Putamen (tissue), 1 donor: Measurements from ENCODE around the gene GRIK1.

ENCODE experiments used
- DNase-seq: peaks from one replicate; pipeline ENCODE4 v3.0.0-alpha.2; 2016; ENCODE audit warnings: low spot score

The GRIK1 gene

DNA sequence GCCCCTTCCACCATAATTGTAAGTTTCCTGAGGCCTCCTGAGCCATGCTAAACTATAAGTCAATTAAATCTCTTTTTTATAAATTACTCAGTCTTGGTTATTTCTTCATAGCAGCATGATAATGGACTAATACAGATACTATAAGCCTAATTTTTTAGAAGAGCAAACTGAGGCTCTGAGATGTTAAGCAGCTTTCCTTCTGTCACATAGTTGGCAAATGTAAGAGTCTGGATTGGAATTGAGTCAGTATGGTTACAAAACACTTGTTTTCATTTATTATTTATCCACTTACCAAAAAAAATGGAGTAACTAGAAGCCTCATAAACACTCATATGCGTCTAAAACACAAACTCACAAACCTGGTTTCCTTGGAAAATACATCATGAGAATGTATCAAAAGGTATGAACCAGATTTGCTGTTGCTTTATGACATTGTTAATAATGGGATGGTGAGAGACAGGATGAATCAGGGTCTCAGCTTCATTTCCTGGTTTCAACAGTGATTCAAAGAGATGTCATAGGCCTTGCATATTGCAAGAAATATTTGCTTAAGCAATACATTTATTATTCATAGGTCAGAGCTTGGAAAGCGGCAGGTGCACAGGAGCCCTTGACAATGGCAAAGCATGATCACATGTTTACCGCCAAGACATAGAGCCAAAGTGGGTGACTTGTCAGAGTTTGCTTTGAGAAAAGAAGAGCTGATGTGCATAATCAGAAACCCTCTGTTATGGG lies 221.5 kb downstream of the GRIK1 start:
- no peak for DNase-seq

DNA sequence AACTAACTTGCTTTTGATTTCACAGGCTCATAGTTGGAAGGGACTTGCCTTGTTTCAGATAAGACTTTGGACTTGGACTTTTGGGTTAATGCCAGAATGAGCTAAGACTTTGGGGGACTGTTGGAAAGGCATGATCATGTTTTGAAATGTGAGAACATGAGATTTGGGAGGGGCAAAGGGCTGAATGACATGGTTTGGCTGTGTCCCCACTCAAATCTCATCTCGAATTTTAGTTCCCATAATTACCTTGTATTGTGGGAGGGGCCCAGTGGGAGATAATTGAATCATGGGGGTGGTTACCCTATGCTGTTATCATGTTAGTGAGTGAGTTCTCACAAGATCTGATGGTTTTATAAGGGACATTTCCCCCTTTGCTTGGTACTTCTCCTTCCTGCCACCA lies 222.1 kb downstream of the GRIK1 start:
- DNase-seq: no peak

DNA sequence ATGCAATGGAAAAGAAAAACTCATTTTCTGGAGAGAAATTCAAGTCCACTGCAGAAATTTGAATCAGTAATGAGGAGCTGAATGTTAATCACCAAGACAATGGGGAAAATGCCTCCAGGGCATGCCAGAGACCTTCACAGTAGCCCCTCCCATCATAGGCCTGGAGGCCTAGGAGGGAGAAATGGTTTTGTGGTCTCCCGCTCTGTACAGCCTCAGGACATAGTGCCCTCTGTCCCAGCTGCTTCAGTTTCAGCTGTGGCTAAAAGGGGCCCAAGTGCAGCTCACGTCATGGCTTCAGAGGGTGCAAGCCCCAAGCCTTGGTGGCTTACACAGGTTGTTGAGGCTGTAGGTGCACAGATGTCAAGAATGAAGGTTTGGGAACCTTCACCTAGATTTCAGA lies 223.0 kb downstream of the GRIK1 start:
- DNase-seq: no peak

DNA sequence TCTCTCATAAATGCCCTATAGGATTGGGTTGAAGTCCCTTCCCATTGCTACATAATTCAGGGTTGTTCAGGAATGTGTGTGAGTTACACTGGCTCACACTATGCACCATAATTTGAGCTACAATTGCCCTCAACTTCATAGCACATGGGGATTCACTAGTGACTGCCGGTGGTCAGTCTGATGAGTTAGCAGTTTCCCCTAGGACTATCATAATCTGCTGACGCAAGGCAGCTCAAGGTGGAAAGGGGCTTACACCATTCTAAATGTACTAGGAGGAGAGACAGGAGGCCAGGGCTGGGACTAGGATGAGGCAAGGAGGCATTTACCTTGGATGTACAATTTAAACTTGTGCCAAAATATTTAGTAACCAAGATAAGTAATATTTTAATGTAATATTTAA lies 224.7 kb downstream of the GRIK1 start:
- DNase-seq: no peak

DNA sequence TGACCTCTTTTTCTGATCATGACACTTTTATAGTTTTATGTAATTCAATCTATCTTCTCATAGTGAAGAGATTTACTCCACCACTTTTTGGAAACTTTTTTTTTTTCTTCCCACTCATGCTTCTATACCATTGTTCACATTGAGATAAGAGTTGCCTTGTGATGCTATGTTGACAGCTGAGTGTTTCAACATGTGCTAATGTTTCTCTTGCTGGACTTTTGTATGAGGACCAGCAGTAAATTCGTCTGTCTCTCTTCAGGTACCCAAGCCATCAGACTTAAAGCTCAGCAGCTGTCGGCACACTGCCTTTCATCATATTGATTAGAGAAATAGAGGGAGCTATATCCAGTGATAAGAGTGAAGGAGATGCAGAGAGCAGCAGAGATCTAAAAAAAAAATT lies 227.0 kb downstream of the GRIK1 start:
- DNase-seq: no peak

DNA sequence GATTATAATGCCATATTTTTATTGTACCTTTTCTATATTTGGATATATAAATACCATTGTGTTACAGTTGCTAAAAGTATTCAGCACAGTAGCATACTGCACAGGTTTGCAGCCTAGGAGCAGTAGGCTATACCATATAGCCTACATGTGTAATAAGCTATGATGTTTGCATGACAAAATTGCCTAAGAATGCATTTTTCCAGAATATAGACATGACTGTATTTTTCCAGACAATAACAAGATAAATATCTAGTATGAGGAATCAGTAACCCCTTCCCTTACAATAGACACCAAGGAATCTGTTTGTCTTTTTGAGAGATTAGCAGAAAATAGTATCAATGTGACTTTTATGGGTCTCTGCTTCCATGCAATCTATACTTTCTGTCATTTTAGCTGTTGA lies 228.6 kb downstream of the GRIK1 start:
- no peak for DNase-seq

DNA sequence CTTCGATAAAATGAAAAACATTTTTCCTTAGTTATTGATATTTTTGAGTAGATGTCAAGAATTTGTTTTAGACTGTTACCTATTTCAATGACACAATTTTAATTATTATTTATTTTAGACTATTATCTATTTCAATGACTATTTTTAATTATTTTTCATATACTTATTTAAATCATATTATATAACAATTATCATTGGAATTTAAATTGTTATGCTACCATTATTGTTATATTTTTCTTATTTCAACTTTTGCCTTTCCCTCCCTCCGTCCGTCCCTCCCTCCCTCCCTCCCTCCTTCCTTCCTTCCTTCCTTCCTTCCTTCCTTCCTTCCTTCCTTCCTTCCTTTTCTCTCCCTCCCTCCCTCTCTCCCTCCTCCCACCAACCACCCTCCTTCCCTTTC lies 229.3 kb downstream of the GRIK1 start:
- DNase-seq: no peak

DNA sequence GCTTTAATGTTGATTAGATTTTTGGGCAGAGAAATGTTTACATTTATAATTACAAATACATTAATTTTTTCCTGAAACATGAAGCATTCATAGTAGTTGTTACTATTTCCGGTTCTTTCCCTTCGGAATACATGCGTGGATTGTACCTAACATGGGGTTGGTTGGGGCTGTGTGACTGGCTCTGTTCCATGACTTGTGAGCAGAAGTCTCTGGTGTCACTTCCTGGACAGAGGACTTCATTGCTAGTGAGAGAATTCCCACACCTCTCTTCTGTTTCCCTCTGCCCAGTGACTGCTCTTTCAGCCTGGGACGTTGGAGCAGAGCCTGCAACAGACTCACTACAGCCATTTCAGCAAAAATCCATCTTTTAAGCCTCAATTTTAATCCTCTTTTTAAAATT lies 231.4 kb downstream of the GRIK1 start:
- DNase-seq: no peak

DNA sequence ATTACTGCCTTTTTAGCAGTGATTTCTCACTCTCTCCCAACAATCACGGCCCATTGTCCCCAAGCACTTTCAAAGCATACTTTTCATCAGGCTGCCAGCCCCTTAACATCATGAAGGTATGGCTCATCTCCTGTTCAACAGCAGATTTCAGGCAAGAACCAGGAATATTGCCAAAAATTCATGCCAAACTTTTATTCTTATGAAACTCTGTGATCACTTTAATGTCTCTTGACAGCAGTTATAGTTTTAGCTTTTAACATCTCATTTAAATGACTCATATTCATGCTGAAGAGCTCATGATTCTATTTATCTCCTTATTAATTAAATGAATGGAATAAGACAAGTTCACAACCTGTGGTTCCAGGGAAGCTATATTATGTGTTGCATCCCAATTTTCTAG lies 235.1 kb downstream of the GRIK1 start:
- no peak for DNase-seq

DNA sequence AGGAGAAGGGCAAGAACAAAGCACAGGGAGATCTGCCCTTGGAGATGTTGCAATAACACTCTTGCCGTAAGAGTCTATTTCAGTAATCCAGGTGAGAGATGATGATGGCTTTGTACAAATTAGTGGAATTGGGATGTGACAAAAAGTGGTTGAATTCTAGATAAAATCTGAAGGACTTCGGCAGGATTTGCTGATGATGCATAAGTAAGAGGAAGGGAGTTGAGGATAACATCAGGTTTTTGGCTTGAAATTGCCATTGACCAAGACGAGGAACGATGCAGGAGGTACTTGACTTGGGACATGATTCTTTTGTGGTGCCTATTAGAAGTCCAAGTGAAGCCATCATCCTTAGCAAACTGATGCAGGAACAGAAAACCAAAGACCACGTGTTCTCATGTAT lies 238.1 kb downstream of the GRIK1 start:
- DNase-seq: no peak

DNA sequence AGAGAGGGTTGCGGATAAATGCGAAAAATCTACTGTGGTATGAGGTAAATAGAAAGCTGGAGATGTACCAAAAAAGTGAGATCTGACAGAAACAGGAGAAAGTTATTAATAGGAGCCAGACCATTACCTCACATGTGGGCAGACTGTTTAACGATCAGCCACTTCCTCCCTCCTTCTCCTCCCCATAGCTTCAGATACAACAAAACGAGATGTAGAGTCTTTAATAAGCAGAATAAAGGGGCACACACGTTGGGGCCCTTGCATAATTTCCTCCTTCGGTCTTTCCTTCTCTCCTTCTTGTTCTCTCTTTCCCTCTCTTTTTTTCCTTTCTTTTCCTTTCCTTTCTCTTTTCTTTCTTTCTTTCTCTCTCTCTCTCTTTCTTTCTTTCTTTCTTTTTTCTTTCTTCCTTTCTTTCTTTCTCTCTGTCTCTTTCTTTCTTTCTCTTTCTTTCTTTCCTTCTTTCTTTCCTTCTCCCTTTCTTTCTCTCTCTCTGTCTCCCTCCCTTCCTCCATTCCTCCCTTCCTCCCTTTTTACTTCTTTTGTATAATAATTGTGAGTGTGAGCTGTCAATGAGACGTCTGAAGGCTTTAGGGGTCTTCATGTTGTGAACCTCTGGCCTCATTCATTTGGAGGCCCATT lies 242.1 kb downstream of the GRIK1 start:
- DNase-seq: no peak

DNA sequence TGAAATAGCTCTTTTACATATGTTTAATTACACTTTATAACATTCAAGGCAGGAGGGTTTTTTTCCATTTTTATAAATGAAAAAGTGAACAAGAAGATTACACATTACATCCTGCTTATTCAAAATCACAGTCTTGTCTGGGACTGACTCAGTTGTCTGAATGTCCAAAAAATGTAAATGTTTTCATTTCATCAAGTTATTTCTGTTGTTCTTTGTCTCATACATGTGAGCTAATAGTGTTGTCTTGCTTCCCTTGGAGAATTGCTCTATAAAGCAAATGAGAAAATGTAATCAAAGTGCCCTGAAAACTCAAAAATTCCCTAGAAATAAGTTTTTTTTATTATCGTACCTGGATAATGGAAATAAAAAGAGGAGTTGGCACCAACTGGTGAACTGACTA lies 242.9 kb downstream of the GRIK1 start:
- no peak for DNase-seq

DNA sequence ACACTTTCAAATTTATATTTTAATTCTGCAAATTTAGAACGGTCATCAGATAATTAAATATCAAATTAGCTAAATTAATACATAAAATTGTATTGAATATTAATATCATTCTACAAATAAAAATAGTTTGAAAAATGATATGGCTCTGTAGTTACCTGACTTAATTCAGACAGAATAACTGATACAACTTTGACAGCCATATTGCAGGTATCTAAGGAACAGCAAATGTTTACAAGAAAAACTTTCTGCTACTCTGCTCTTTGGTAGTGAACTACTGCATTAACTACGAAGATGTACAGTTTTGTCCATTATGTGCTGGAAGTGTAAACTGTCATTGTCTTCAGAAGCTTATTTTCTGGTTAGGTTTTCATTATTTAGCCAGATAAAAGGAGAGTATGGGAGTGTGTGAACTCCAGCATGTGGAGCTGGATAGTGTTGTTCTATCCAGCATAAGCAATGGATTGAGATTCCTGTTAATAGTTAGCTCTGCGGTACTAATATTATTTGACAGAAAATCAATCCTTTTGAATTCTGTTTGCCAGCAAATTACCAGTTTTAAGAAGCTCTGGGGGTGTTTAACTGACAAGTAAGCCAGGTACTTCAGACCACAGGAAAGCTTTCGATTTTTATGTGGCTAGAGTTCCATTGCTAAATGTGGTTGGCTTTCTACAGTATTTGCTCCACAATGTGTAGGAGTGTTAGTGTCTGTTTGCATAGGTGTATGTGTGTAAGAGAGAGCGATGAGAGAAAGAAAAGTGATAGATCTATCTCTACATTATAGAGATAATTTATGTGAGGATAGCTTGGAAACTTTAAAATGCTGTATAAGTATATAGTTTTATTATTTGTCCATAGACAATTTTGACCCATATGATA lies 247.9 kb downstream of the GRIK1 start:
- no peak for DNase-seq

DNA sequence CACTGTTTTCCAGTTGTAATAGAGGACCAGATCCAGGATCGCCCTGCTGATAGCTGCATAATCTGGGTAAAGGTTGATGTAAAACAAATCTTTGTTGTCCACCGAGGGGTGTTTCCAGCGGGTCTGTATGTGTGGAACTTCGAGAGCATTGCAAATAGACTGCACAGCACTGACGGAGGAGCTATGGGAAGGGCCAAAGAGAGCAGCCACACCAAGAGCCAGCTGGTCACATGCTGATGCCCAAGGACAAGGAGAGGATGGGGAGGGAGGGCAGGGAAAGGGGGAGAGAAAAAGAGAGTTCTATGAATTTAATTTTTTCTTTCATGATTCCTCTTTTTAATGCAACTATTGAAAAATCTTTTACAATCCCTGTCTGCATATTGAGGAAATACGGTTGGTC lies 250.0 kb downstream of the GRIK1 start:
- no peak for DNase-seq

DNA sequence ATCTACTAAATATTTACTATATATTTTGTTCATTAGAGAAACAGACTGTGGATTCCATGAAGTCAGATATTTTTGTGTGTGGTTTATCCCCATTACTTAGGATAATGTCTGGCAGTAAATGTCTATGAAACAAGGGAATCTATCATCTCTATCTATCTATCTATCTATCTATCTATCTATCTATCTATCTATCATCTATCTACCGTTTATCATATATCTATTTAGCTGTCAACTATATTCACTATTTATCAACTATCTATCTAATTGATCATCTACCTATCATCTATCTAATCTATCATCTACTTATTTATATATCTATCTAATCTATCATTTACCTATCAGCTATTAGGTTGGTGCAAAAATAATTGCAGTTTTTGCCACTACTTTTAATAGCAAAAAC lies 255.7 kb downstream of the GRIK1 start:
- DNase-seq: no peak

DNA sequence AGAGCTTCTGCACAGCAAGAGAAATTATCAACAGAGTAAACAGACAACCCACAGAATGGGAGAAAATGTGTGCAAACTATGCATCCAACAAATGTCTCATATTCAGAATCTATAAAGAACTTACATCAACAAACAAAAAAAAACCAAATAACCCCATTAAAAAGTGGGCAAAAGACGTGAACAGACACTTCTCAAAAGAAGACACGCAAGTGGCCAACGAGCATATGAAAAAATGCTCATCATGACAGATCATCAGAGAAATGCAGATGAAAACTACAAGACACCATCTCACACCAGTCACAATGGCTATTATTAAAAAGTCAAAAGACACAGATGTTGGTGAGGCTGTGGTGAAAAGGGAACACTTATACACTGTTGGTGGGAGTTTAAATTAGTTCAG lies 257.0 kb downstream of the GRIK1 start:
- DNase-seq: no peak

DNA sequence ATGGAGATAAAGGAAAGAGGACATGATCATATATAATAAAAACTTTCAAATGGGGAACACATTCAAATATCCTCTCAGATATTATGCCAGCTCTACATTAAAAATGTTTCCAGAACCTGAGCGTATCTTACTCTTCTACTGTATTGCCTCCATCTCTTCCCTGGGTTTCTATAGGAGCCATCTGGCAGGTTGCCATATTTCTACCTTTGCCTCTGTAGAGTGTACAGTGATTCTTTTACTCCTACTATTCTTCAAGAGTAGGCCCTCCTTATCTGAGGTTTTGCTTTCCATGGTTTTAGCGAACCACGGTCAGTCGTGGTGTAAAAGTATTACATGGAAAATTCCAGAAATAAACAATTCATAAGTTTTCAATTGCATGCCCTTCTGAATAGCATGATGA lies 259.5 kb downstream of the GRIK1 start:
- no peak for DNase-seq

DNA sequence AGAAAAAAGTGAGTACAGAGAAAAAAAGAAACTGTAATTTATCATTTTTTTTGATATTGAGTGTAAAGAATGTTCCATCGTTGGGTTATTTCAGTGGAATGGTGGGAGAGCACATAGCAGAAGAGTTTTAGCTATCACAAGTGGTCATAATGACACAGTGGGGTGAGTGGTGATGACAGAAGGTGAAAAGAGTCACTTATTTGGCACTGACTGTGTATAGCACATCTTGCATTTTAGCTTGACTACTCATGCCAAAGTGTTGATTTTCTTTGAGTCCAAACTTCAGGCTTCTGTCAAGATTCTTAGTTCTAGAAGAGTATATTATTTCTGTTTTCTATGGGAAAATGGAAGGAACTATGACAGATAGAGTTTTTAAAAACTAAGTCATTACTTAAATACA lies 261.2 kb downstream of the GRIK1 start:
- no peak for DNase-seq

DNA sequence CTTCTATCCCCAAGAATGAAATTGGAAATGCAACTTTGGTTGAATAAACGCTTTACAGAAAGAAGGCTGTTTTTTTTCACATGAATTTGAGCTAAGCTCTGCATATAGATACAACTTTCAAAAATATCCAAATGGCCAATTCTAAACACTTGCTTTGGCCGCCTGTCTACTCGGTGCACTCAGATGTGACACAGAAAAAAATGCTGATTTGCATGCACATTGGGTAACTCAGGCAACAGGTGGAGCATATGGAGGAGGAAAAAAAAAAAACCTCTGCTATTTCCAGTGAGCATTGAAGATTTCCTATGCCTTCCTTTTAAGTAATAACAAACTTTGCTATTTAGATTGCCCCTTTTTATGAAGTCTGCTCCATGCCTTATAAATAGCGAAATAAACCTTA lies 262.5 kb downstream of the GRIK1 start:
- no peak for DNase-seq

DNA sequence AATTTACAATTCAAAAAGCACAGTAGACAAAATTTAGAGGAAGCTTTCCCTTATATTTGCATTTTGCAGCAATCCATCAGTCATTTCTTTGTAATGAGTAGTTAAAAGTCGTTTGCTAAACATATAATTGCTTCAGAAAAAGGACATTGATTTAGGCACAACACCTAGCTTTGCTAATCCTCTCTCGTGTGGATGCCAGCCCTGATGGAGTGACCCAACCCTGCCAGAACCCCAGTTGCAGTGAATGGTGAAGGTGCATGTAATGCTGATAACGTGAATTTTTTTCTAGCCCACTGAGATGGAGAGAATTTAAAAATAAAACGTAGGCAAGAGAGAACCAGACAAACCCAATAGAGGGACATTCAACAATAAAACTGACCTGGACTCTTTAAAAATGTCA lies 263.4 kb downstream of the GRIK1 start:
- no peak for DNase-seq

DNA sequence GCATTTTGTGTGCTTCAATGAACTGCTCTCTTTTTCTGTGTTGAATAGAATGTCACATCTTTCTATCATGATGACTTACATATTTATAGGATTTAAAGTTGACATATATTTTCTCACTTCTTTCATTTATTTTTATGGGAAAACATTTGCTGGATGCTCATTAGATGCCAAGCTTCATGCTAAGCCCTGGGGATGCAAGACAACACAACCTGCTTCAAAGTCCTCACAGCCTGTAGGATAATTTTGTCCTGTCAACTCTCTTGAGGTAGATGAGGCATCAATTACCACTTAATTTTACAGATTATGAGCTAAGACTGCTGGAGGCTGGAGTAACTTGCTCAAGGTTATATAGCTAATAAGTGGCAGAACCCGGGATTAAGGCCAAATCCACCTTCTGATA lies 264.3 kb downstream of the GRIK1 start:
- DNase-seq: no peak

DNA sequence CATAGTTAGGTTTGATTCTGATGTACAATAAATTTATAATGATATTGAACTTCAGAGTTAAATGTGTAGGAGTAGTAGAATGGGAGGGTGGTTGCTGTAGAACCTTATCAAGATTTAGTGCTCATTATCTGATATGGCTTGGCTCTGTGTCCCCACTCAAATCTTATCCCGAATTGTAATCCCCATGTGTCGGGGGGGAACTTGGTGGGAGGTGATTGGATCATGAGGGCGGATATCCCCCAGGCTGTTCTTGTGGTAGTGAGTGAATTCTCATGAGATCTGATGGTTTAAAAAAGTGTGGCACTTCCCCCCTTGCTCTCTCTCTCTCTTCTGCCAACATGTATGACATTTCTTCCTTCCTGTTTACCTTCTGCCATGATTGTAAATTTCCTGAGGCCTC lies 265.5 kb downstream of the GRIK1 start:
- no peak for DNase-seq

DNA sequence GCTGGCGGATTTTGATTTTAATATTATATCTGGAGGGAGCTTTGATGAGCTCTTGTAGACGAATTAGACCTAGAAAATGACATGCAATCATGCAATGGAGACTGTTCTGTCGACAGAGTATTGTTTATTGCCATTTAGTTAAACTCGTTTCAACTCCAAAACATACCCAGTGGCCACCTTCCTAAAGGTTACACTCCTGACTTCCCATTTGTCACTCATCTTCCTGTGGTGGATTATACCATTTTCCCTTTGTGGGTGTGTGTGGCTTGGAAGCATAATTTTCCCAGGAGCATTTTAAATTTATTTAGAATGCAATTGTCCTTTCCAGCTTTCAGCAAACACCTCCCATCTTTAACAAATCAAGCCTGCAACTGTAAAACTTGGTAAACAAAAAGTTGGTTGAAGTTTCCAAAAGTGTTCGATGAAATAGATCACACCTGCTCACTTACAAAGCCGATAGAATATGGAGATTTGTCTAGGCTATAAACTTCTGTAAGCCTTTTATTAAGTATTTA lies 266.6 kb downstream of the GRIK1 start:
- DNase-seq: no peak
